Endometrial microvascular endothelial cells (primary cell): ENCODE results near the gene PEMT. TPM values are rescaled to one million over a fixed set of nuclear protein-coding genes. Genes with fewer than 3 reads are reported as not detected.

Source experiments
- in situ Hi-C: cut with HindIII; loops from 2 replicates; pipeline ENCODE4 v1.10.0; 2017; ENCODE audit warnings: low sequenced_read_pairs, low pct_unique_long_range_greater_than_20kb; ENCODE audit errors: inconsistent ontology term
- total RNA-seq: library from RNA; depleted of rRNA; stranded (reverse); fragments of >200 nt; gene quantifications from one replicate; pipeline ENCODE4 v1.2.3, GENCODE V29; 2015; ENCODE audit errors: inconsistent ontology term

Gene PEMT
- total RNA-seq, 1 donor from 2014 or later, result 33.3 TPM

DNA sequence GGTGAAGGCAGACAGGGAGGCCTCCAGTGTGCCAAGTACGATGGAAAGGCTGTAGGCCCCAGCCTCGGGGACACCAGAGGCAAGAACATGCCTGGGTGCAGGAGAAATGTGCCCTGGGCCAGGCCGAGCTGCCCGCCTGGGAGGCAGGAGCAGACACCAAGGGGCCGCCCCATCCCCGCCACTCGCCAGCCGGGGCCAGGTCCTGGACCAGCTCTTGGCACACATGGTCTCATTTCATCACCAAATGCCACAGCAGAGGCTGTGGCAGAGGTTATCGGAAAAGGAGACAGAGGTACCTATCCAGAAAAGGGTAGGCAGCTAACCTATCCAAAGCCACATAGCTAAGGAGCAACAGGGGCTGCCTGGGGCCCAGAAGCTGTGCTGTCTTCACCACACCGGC, 31.3 kb downstream of the PEMT start:
- in situ Hi-C loops, result no loop called here

GRCh38 chr17:17559164-17559563, 32.3 kb downstream of the PEMT start:
- in situ Hi-C loops, result no loop called here

DNA sequence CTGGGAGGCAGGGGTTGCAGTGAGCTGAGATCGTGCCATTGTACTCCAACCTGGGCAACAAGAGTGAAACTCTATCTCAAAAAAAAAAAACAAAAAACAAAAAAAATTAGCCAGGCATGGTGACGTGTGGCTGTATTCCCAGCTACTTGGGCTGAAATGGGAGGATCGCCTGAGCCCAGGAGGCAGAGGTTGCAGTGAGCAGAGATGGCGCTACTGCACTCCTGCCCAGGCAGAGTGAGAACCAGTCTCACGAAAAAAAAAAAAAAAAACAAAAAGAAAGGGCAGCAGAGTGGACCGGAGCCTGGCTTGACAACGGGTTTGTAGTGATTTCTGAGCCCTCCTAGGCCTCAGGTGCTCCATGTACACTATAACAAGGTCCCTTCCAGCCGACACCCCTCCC, 33.1 kb downstream of the PEMT start:
- in situ Hi-C loops, result no loop called here

- in situ Hi-C loops, result no loop called here
These were observed 33.7 kb downstream of the PEMT start for GRCh38 chr17:17557796-17558195.

GRCh38 chr17:17556671-17557070, 34.8 kb downstream of the PEMT start:
- in situ Hi-C loops, result no loop called here

GRCh38 chr17:17555906-17556305, 35.6 kb downstream of the PEMT start:
- in situ Hi-C loops, result no loop called here

DNA sequence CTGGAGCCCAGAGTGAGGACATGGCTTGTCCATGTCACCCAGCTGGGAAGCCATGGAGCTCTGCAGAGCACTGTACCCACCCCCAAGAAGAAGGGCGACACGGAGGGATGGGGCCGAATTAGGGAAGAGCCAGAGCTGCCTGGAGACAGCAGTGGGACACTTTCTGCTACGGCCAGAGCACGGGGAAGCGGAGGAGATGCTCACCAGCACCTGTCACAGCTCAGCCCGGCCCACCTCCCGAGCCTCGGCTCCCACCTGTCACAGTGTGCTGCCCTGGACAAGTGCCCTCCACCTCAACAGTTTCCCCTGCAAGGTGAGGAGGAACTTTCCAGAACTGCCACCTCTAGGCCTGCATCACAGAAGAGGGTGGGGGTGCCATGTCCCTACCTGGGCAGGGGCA, 36.4 kb downstream of the PEMT start:
- in situ Hi-C loops, result no loop called here

DNA sequence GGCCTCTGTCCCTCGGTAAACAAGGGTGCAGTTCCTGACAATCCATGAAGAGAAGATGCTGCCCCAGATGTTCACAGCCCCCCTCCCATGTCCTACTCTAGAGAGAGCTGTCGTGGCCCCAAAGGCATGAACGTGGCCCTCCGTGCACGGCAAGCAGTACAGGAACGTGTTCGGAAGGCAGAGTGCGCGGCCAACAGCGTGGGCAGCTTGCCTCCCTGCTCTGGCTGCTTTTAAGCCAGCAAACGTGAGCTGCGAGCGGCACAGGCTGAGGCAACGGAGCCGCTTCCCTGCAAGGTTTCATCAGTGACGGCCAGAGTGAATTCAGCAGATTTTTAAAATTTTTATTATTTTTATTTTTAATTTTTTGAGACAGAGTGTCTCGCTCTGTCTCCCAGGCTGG, 37.2 kb downstream of the PEMT start:
- in situ Hi-C loops, result no loop called here

GRCh38 chr17:17553217-17554195, 38.0 kb downstream of the PEMT start:
- in situ Hi-C loops, result no loop called here

DNA sequence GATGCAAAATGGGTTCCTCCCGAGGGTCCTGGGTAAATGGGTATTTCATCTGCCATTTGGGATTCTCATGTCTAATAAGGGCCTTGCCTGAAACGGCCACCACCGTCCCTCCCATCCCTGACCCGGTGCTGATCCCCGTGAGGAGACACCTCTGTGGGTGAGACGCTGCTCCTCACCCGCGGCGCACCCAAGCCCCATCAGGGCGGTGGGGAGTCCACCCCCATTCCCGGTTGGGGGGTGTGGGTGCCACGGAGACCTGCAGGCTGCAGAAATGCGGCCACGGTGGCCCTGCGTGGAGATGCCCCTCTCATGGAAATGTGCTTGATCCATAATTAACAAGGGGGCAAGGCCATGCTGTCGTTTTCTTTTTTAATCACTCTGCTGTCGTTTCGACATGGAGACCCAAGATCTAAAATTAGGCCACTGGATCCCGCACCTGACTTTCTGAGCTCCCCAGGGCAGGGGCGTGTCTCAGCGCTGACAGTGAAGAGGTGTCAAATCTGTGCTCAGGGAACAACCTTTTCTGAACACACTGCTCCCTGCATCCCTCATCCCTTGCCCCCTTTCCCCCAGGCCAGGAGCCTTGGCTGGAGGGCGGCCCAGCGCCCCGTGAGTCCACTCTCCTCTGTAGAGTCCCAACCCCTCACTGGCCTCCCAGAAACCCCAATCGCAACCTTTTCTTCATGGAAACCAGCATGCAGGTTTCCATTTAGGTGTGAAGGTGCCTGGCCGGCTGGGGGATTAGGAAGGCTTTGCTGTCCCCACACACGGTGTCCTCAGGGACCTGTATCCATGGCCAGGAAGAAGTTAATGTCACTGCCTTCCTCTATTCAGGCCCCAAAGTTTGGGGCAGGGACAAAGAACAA, 38.9 kb downstream of the PEMT start:
- in situ Hi-C loops, result no loop called here

DNA sequence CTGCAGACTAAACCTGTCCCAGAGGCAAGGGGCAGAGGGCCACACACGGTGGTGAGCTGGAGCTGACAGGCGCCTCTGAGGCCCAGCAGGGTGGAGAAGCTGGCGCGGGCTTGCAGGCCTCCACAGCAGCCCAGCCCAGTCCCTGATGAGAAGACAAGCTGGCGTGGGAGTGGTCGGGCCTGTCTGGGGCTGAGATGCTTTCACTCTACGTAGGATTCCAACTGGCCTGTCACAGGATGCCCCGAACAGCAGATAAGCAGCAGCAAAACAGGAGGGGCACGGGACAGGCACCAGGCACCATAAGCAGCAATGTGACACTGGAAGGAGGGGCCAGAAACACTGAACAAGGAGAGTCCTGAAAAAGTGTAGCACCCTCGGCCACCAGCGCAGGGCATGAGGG, 40.1 kb downstream of the PEMT start:
- in situ Hi-C loops, result no loop called here

DNA sequence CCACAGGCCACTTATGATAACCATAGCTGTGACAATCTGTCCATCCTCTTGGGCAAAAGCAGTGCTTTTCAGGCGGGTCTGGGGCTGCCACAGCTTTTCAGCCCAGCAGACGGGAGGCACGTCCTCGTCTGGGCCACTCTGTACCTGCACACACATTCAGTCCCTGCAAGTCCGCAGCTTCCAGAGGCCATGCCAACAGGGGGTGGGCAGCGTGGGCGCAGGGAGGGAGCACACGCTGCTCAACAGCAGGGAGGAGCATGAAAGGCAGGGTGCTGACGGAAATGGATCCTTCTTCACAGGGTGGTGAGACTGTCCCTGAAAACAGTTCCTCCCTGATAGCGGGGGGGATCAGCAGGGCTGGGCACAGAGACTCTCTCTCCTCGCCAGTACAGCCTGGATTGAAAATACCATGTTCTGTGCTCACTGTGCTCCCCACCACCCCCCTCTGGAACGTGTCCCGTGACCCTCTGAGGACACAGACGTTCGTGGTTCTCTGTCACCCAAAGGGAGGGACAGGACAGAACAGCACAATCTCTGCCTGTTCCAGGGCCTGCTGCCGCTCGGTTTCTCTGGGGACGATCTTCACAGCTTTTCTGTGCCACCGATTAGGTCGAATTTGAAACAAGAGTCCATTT, 41.7 kb downstream of the PEMT start:
- in situ Hi-C loops, result no loop called here

DNA sequence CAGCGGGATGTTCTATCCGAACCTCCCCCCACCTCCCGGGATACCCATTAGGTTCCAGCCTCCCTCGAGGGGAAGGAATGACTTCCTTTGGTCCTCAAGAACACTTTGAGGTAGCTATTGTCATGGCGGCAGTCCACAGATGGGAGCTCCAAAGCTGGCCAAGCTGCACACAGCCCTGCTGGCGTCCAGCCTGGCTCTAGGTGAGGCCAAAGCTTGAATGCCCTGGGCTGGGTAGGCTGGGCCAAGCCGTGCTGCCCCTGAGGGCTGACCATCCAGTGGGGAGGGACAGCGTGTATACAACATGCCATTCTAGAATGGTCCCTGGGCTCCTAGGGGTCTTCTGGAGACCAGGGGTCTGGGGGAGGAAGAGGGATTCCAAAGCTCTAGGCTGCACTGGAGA, 43.5 kb downstream of the PEMT start:
- in situ Hi-C loops, result no loop called here

DNA sequence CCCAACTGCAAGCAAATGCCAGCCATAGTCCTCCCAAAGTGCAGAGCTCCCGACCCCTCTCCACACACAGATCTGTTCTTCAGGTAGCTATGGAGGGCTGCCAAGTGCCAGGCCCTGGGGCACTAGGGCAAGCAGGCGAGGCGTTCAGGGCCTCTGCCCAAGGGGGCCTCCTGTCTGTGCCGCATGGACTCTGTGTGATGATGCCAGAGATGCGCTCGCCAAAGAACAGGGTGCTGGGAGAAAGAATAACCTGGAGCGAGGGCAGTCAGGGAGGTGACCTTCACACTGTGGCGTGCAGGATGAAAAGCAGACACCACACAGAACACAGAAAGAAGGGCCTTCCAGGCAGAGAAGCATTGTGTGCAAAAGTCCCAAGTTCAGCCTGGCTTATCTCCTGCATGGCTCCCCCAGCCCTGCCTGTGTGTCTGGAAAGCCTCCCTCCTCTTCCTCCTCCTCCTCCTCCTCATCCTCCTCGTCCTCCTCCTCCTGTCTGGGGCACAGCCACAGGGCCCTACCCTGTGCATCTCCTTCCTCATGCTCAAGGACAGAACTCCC, 44.2 kb downstream of the PEMT start:
- in situ Hi-C loops, result no loop called here

DNA sequence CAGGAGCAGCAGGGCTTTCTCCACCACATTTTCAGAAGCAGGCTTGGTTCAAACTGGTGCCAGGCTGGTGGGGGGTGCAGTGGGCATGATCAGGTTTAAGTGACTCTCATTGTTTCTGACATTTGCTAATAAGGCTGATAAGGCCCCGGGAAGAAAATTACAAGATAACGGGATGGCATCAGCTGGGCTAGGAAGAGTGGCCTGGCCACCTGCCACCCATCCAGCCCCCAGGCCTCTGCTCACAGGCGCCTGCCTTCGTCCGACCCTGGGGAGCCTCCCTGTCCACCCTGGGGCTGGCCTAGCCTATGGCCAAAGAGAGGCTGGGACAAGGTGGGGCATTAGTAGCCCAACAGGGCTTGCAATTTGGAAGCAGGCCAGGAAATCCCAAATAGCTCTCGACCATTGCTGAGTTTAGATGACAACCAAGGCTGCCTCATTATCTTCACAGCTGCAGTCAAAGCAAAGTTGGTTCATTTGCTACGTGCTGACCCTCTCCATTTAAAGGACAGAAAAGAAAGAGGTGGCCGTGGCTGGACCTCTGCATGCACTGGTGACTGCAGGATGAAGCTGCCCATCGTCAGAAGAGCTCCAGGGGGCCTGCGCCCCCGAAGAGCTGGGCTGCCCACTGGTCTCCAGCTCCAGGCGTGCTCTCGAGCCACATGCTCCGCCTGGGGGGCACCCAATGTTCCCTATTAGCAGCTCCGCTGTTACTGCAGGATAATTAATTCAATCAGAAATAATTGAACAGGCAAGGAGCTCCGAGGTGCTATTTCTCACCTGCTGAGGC, 44.9 kb downstream of the PEMT start:
- in situ Hi-C loops, result no loop called here

DNA sequence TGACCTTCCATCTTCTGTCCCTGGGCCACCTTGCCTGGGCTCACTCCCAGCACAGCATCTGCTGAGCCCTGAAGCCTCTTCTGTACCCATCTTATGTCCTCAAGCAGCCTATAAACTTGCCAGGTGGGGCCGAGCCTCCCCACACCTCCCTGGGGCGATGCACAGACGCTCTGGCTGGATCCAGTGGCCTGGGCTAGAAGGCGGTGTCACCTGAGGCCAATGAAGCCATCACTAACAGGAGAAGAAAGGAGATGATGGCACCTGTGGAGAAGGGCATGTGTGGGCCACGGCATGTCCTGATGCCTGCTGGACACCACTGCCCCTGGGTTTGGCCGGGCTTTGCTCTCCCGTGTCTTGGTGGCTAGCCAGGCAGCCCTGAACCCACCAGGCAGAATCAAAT, 45.5 kb downstream of the PEMT start:
- in situ Hi-C loops, result no loop called here

GRCh38 chr17:17545031-17545820, 46.3 kb downstream of the PEMT start:
- in situ Hi-C loops, result no loop called here
